ENCODE measurements around the gene GCAT. TPM values are rescaled to one million over a fixed set of nuclear protein-coding genes. Genes with fewer than 3 reads are reported as not detected.

GCAT gene
- 15.0 and 24.3 TPM in 2 replicates for total RNA-seq

GRCh38 chr22:37807410-37808293 lies at the start of gene GCAT:
GCAT (plus strand) TSS chr22:37807934; CDS start chr22:37807968, 34 bp downstream.

GRCh38 chr22:37823134-37823985 lies 15.6 kb downstream of the GCAT start, which contains the start of gene GALR3:
GALR3 (plus strand) TSS chr22:37823382; CDS start chr22:37823407, 25 bp downstream.

GRCh38 chr22:37849089-37849751 lies 41.5 kb downstream of the GCAT start, which contains the start of gene EIF3L:
EIF3L (plus strand) TSS chr22:37849419; CDS start chr22:37849450, 31 bp downstream.

Other genes starting within 250 kb of the GCAT start
- gene CDC42EP1, start 247.5 kb upstream of the GCAT start, total RNA-seq = 3.3 and 4.1 TPM in 2 replicates
- not detected in 2 replicates for gene LGALS2, start 227.8 kb upstream of the GCAT start, total RNA-seq
- gene GGA1, start 199.1 kb upstream of the GCAT start, total RNA-seq = 34.5 and 34.8 TPM in 2 replicates
- 7.3 and 16.1 TPM in 2 replicates for gene SH3BP1, start 168.3 kb upstream of the GCAT start, total RNA-seq
- gene PDXP, start 149.2 kb upstream of the GCAT start, total RNA-seq = 1.7 and 2.8 TPM in 2 replicates
- 17,095 and 18,883 TPM in 2 replicates for gene LGALS1, start 132.3 kb upstream of the GCAT start, total RNA-seq
- 20.2 and 25.5 TPM in 2 replicates for gene NOL12, start 121.6 kb upstream of the GCAT start, total RNA-seq
- gene TRIOBP, start 110.9 kb upstream of the GCAT start, total RNA-seq = 140 and 250 TPM in 2 replicates
- not detected in 2 replicates for gene GALR3, start 15.4 kb downstream of the GCAT start, total RNA-seq
- gene ANKRD54, start 36.4 kb downstream of the GCAT start, total RNA-seq = 11.8 and 12.0 TPM in 2 replicates
- 256 and 364 TPM in 2 replicates for gene EIF3L, start 41.5 kb downstream of the GCAT start, total RNA-seq
- gene MICALL1, start 98.4 kb downstream of the GCAT start, total RNA-seq = 8.4 and 10.2 TPM in 2 replicates
- gene C22orf23, start 145.7 kb downstream of the GCAT start, total RNA-seq = 0.09 and 0.32 TPM in 2 replicates
- 64.2 and 72.6 TPM in 2 replicates for gene POLR2F, start 145.8 kb downstream of the GCAT start, total RNA-seq
- gene SOX10, start 176.6 kb downstream of the GCAT start, total RNA-seq = not detected in 2 replicates
- 9.6 and 13.4 TPM in 2 replicates for gene PICK1, start 249.5 kb downstream of the GCAT start, total RNA-seq